Nephron progenitor cell (in vitro differentiated cells): ENCODE data around the gene KCND3.
A peak's percentile ranks its signal among the peaks of the same experiment; 100 is the strongest.

Experiments used
- DNase-seq: peaks from one replicate; pipeline ENCODE4 v3.0.0; 2021
- H3K27ac Mint-ChIP-seq: 2 replicates; pipeline ENCODE4 v1.8.0; 2021; ENCODE audit warnings: mild to moderate bottlenecking, moderate library complexity, mixed read lengths
- H3K27me3 Mint-ChIP-seq: 2 replicates; pipeline ENCODE4 v1.8.0; 2021; ENCODE audit warnings: mild to moderate bottlenecking, low read depth, mixed read lengths; ENCODE audit not compliant: poor library complexity
- H3K36me3 Mint-ChIP-seq: 2 replicates; pipeline ENCODE4 v1.8.0; 2021; ENCODE audit warnings: low read depth, mixed read lengths
- H3K4me1 Mint-ChIP-seq: 2 replicates; pipeline ENCODE4 v1.8.0; 2021; ENCODE audit warnings: mixed read lengths
- H3K4me3 Mint-ChIP-seq: 2 replicates; pipeline ENCODE4 v1.8.0; 2021; ENCODE audit warnings: mild to moderate bottlenecking, moderate library complexity, mixed read lengths
- H3K9me3 Mint-ChIP-seq: 2 replicates; pipeline ENCODE4 v1.8.0; 2021; ENCODE audit warnings: mild to moderate bottlenecking, moderate library complexity, mixed read lengths
- TF ChIP-seq, protein P1 (sequence below): fragments of 200-600 bp; sonication (generic); IDR thresholded peaks from 2 replicates; pipeline ENCODE4 v1.5.0; 2021; ENCODE audit warnings: antibody characterized with exemption

The KCND3 gene

GRCh38 chr1:111955755-111956154, 33.7 kb downstream of the KCND3 start:
- Mint-ChIP-seq H3K36me3 (no peaks in the 10 kb centered on the region), H3K4me1 (no peaks in the 10 kb centered on the region), H3K27me3 (peaks cover 43% of the 10 kb centered on the region), H3K9me3 (no peaks in the 10 kb centered on the region), H3K4me3 (no peak overlapping the region), H3K27ac (no peak overlapping the region)
- TF ChIP-seq, protein P1, sequence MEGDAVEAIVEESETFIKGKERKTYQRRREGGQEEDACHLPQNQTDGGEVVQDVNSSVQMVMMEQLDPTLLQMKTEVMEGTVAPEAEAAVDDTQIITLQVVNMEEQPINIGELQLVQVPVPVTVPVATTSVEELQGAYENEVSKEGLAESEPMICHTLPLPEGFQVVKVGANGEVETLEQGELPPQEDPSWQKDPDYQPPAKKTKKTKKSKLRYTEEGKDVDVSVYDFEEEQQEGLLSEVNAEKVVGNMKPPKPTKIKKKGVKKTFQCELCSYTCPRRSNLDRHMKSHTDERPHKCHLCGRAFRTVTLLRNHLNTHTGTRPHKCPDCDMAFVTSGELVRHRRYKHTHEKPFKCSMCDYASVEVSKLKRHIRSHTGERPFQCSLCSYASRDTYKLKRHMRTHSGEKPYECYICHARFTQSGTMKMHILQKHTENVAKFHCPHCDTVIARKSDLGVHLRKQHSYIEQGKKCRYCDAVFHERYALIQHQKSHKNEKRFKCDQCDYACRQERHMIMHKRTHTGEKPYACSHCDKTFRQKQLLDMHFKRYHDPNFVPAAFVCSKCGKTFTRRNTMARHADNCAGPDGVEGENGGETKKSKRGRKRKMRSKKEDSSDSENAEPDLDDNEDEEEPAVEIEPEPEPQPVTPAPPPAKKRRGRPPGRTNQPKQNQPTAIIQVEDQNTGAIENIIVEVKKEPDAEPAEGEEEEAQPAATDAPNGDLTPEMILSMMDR, result no peak
- DNase-seq, result no peak

DNA sequence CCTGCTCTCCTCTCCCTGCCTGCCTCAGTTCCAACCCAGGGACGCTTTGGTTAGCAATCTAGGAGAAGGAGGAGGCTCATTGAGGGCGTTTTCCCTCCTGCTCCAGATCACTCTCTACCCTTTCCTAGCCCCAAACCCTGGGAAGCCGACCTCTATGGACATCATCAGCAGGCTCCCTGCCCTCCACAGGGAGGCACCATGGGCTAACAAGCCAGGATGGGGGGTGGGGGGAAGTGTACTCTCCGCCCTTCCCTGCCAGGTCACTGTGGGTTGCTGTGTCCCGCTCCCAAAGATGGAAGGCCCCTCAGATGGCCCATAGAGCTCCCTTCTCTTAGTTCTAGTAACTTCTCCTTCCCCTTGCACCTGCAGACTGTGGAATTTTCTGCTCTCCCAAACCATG, 35.7 kb downstream of the KCND3 start:
- H3K36me3 Mint-ChIP-seq, result no peaks in the 10 kb centered on the region
- H3K9me3 Mint-ChIP-seq, result no peaks in the 10 kb centered on the region
- H3K4me1 Mint-ChIP-seq, result peaks cover 6% of the 10 kb centered on the region
- H3K4me3 Mint-ChIP-seq, result no peak overlapping the region
- TF ChIP-seq, protein P1, result no peak
- peaks cover 36% of the 10 kb centered on the region for H3K27me3 Mint-ChIP-seq
- DNase-seq, result no peak
- H3K27ac Mint-ChIP-seq, result no peak overlapping the region

DNA sequence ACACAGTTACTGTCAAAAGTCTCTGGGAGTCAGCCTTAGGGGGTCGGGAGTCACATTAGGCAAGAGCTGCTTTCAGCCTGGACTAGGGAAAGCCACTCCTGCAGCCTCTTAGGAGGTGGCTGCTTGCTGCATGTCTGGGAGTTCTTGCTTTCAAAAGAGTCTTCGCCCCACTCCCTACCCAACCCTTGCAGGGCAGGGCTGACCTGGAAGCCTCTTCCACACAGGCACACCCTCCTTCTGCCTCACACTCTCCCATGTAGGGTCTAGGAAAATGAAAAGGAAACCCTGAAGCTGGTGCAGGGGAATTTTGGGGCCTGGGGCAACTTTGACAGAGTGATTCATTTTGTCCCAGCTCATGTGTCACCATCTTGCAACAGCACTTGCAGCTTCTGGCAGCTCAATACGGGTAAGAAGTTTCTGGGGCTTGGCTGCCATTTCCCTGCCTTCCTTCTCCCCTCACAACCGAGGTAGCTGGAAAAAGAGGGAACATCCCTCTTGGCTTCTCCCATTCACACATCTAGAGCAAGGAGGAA, 37.3 kb downstream of the KCND3 start:
- Mint-ChIP-seq H3K27me3 (peaks cover 30% of the 10 kb centered on the region), H3K9me3 (no peaks in the 10 kb centered on the region)

DNA sequence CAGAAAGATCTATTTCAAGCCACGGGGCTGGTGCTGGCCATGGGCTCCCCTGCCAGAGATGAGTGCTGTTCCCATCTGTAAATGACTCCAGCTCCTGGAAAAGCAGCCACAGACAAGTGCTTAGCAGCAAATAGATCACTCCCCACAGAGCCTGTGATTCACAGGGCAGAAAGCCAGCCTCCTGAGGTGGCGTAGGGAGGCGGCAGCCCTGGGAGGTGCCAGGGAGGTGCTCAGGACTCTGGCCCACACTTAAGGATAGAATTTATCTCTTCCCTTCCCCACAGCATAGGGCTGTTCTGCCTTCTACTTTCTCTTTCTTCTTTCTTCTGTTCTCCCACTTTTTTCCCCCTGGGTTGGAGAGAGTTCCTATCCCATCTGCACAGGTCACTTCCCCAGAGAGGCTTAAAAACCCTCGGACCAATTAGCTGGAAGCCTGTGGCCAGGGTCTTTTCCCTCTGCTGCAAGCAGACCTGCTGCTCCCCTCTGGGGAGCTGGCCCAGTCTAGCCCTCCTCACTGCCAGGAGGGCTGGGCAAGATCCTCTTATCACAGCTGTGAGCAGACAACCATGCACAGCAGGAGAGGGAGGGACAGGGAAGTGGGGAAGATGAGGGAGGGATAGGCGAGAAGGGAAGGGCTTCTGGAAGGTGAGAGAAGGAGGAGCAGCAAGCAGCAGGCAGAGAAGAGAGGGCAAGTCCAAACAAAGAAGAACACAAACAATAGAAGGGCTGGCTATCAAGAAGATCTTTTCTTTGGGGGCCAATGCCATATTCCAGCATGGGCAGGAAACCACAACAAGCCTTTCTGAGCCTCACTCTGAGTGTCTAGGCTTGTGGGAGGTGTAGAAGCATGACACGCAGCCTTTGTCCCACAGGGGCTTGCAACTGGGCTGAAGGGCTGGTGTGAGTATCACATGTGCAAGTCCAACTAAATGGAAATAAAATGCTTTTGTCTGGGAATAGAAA, 41.0 kb downstream of the KCND3 start:
- peak overlapping the region; percentile 78 for H3K27ac Mint-ChIP-seq
- no peaks in the 10 kb centered on the region for H3K9me3 Mint-ChIP-seq
- TF ChIP-seq, protein P1, result no peak
- peaks cover 21% of the 10 kb centered on the region for H3K27me3 Mint-ChIP-seq
- peak; percentile 17 for DNase-seq
- peaks cover 16% of the 10 kb centered on the region for H3K4me1 Mint-ChIP-seq
- no peaks in the 10 kb centered on the region for H3K36me3 Mint-ChIP-seq
- no peak overlapping the region for H3K4me3 Mint-ChIP-seq

More for the DNA sequence above, 37.3 kb downstream of the KCND3 start:
- no peak overlapping the region for H3K4me3 Mint-ChIP-seq
- TF ChIP-seq, protein P1, result no peak
- H3K4me1 Mint-ChIP-seq, result peaks cover 16% of the 10 kb centered on the region
- no peak overlapping the region for H3K27ac Mint-ChIP-seq
- no peaks in the 10 kb centered on the region for H3K36me3 Mint-ChIP-seq
- no peak for DNase-seq

DNA sequence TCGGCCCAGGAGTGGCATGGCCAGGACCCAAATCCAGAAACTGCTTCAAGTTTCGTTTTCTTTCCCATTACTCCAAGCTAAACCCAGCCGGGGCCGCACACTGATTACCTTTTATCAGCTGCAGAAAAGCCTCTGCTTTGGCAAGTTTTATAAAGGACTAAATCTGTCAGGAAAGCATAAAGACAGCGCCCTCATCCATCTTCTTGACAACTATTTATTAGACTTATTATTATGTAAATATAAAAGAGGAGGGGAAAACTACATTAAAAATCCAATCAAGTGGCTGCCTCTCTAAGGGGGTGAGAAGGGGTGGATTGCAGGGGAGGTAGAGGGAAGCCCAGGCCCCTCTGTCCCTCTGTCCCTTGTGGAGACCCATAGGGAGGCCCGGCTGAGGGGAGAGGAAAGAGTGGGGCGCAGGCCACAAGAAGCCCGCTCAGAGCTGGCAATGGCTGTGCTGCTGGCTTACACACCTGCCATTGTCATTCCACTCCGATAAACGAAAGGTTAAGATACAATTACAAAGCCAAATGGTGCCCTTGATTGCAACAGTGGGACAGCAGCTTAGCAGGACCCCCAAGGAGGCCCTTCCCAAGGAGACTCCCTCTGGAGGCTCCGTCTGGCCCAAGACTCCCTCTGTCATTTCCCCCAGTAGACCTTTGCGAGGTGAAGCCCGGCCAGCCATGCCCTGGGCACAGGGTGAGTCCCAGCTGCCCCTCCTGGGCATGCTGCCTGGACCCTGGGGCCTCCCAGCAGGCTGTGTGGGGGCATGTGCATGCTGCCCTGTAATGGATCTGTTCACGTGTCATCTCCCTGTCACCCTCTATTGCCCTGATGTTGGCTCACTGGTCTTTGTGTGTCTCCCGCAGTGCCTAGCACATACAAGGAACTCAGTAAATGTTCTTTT, 45.4 kb downstream of the KCND3 start:
- H3K27me3 Mint-ChIP-seq, result peaks cover 15% of the 10 kb centered on the region
- H3K36me3 Mint-ChIP-seq, result no peaks in the 10 kb centered on the region
- DNase-seq, result no peak
- TF ChIP-seq, protein P1, result no peak
- no peaks in the 10 kb centered on the region for H3K9me3 Mint-ChIP-seq
- H3K4me3 Mint-ChIP-seq, result no peak overlapping the region
- H3K27ac Mint-ChIP-seq, result no peak overlapping the region
- H3K4me1 Mint-ChIP-seq, result peaks cover 13% of the 10 kb centered on the region
